HepG2 (cell line): Measurements from ENCODE around the gene APOA1. TPM values are rescaled to one million over a fixed set of nuclear protein-coding genes. Genes with fewer than 3 reads are reported as not detected.

Experiments
- CBX2 ChIP-seq, 2 experiments: fragments of 200-600 bp in 1 of 2; sonication (generic); formaldehyde crosslinking in 1 of 2; IDR thresholded peaks; 2 replicates each; pipeline versions ENCODE4 v1.7.0 to v1.8.1; 2018 to 2022; ENCODE audit warnings: low read depth in 2 of 2, low read length in 1 of 2, mild to moderate bottlenecking in 1 of 2, missing genetic modification reagents in 1 of 2
- GABPA ChIP-seq, 2 experiments: IDR thresholded peaks; 2 replicates each; pipeline ENCODE4 v1.6.1; 2011 to 2016; ENCODE audit warnings: low read depth in 2 of 2, low read length in 1 of 2, missing biosample characterization in 1 of 2, missing genetic modification characterization in 1 of 2
- NFE2L2 ChIP-seq: fragments of 150-350 bp; IDR thresholded peaks from 2 replicates; pipeline ENCODE4 v1.6.1; 2014; ENCODE audit warnings: low read length
- NR2F2 ChIP-seq: IDR thresholded peaks from 2 replicates; pipeline ENCODE4 v1.6.1; 2012; ENCODE audit warnings: low read depth, inconsistent platforms, borderline replicate concordance
- RCOR2 ChIP-seq: IDR thresholded peaks from 2 replicates; pipeline ENCODE4 v1.6.1; 2016; ENCODE audit warnings: missing biosample characterization, missing genetic modification reagents
- SALL1 ChIP-seq: sonication (generic); formaldehyde crosslinking; IDR thresholded peaks from 2 replicates; pipeline ENCODE4 v1.8.0; 2022; ENCODE audit warnings: mild to moderate bottlenecking, missing genetic modification reagents
- ZBTB7A ChIP-seq: sonication (generic); formaldehyde crosslinking; IDR thresholded peaks from 2 replicates; pipeline ENCODE4 v1.8.0; 2022; ENCODE audit warnings: mild to moderate bottlenecking, missing genetic modification reagents
- ZFP37 ChIP-seq: sonication (generic); formaldehyde crosslinking; IDR thresholded peaks from 2 replicates; pipeline ENCODE4 v1.4.0; 2020; ENCODE audit warnings: missing genetic modification reagents, borderline replicate concordance
- ZFY ChIP-seq: sonication (generic); formaldehyde crosslinking; IDR thresholded peaks from 2 replicates; pipeline ENCODE4 v1.4.0; 2020; ENCODE audit warnings: missing genetic modification reagents
- ZNF333 ChIP-seq: sonication (generic); formaldehyde crosslinking; IDR thresholded peaks from 2 replicates; pipeline ENCODE4 v1.4.0; 2020; ENCODE audit warnings: mild to moderate bottlenecking, missing genetic modification reagents, borderline replicate concordance
- ZNF496 ChIP-seq: sonication (generic); formaldehyde crosslinking; IDR thresholded peaks from 2 replicates; pipeline ENCODE4 v1.8.1; 2023; ENCODE audit warnings: mild to moderate bottlenecking, moderate library complexity, missing genetic modification reagents; ENCODE audit not compliant: insufficient replicate concordance
- ZNF816 ChIP-seq: sonication (generic); formaldehyde crosslinking; IDR thresholded peaks from 2 replicates; pipeline ENCODE4 v1.8.0; 2022; ENCODE audit warnings: missing genetic modification reagents, mild to moderate bottlenecking, borderline replicate concordance
- polyA plus RNA-seq, 8 experiments: library from polyadenylated mRNA; depleted of rRNA in 3 of 8; stranded (reverse) in 7 of 8; unstranded in 1 of 8; fragments of >200 nt; fragmentation: Illumina TruSeq in 4 of 8; extraction: Trizol in 4 of 8; gene quantifications; 2 replicates each; pipeline versions ENCODE4 v1.2.1 to v1.2.3, GENCODE V29; 2011 to 2016; ENCODE audit warnings: low read depth in 4 of 8, missing spikeins in 1 of 8, mixed read lengths in 1 of 8; ENCODE audit not compliant: insufficient read depth in 1 of 8
- total RNA-seq, 5 experiments: library from RNA; depleted of rRNA; stranded (reverse); fragments of >200 nt; fragmentation: Illumina TruSeq; extraction: Trizol; gene quantifications; 2 replicates each; pipeline ENCODE4 v1.2.3, GENCODE V29; 2016; ENCODE audit warnings: low read depth in 1 of 5
- TF ChIP-seq, protein P1 (sequence below): fragments of 450-650 bp; IDR thresholded peaks from 2 replicates; pipeline ENCODE4 v1.6.1; 2017; ENCODE audit warnings: mild to moderate bottlenecking
- TF ChIP-seq, protein P2 (sequence below): sonication (generic); formaldehyde crosslinking; IDR thresholded peaks from 2 replicates; pipeline ENCODE4 v1.9.0; 2021; ENCODE audit warnings: missing genetic modification reagents, borderline replicate concordance
- TF ChIP-seq, protein P3 (sequence below): sonication (generic); formaldehyde crosslinking; IDR thresholded peaks from 2 replicates; pipeline ENCODE4 v1.5.0; 2020; ENCODE audit warnings: missing genetic modification reagents, mild to moderate bottlenecking, borderline replicate concordance
- TF ChIP-seq, protein P4 (sequence below): IDR thresholded peaks from 2 replicates; pipeline ENCODE4 v1.6.1; 2018; ENCODE audit warnings: missing genetic modification reagents, mild to moderate bottlenecking, missing compliant biosample characterization
- TF ChIP-seq, protein P5 (sequence below): sonication (generic); formaldehyde crosslinking; IDR thresholded peaks from 2 replicates; pipeline ENCODE4 v1.4.0; 2020; ENCODE audit warnings: missing genetic modification reagents

Gene APOA1
- total and polyA plus RNA-seq, 2 of the 13 experiments (the other 11 are each of a cell fraction or from before 2014, with no cell fraction given) = 1,973 to 5,485 TPM

DNA sequence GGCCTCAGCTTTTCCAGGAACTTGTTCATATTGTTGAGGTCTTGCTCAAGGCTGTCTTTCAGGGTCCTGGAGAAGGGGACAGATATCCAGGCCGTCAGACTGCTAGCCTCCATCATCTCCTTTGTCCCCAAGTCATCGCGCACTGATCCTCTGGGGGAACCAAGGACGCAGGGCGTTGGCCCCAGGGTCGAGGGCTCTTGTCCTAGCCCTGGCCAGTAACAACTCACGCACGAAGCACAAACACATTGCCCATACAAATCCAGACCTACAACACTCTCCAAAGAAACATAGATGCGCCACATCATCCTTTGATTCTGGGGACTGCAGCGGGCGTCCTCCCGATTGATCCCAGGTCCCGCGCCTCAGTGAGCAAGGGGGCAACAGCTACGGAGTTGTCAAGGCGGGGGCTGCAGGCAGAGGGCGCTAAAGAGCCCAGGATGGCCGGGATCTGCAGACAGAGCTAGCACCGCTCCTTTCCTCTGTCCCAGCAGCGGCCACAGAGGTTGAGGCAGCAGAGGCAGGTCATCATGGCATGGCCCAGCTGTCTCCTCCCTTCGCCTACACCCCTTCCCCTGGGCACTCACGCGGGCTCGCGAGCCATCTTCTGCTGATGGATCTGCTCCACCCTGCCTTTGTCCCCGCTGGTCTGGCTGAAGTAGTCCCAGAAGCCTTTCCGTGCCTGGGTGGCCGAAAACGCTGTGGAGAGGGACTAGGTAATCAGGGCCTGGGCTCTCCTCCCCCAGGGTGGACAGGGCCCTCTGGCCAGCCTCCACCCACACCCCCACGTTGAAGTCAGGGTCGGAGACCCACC, 46.2 kb downstream of the APOA1 start (continued):
- TF ChIP-seq CBX2 (IDR thresholded peaks at IDR 0.05; ENCODE audit: low read depth, low read length) (no peak), CBX2 (CRISPR knock-in tag; IDR thresholded peaks at IDR 0.05; ENCODE audit: low read depth) (no peak), GABPA (IDR thresholded peaks at IDR 0.05; ENCODE audit: low read depth, low read length) (no peak), GABPA (CRISPR knock-in tag; IDR thresholded peaks at IDR 0.05; ENCODE audit: low read depth) (no peak), RCOR2 (CRISPR knock-in tag) (no peak), ZNF333 (no peak; the same call in 1 of the 2 replicates), SALL1 (CRISPR knock-in tag) (peak; percentile 81), NR2F2 (no peak), ZFP37 (CRISPR knock-in tag) (no peak), ZNF816 (CRISPR knock-in tag) (no peak), NFE2L2 (no peak), ZBTB7A (CRISPR knock-in tag) (0 out of 2 replicates have a peak, but pooled peaks have one; percentile 21), ZNF496 (CRISPR knock-in tag) (no peak), ZFY (CRISPR knock-in tag) (peak; percentile 58)
- TF ChIP-seq, protein P1, sequence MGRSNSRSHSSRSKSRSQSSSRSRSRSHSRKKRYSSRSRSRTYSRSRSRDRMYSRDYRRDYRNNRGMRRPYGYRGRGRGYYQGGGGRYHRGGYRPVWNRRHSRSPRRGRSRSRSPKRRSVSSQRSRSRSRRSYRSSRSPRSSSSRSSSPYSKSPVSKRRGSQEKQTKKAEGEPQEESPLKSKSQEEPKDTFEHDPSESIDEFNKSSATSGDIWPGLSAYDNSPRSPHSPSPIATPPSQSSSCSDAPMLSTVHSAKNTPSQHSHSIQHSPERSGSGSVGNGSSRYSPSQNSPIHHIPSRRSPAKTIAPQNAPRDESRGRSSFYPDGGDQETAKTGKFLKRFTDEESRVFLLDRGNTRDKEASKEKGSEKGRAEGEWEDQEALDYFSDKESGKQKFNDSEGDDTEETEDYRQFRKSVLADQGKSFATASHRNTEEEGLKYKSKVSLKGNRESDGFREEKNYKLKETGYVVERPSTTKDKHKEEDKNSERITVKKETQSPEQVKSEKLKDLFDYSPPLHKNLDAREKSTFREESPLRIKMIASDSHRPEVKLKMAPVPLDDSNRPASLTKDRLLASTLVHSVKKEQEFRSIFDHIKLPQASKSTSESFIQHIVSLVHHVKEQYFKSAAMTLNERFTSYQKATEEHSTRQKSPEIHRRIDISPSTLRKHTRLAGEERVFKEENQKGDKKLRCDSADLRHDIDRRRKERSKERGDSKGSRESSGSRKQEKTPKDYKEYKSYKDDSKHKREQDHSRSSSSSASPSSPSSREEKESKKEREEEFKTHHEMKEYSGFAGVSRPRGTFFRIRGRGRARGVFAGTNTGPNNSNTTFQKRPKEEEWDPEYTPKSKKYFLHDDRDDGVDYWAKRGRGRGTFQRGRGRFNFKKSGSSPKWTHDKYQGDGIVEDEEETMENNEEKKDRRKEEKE = no peak
- TF ChIP-seq, protein P2, sequence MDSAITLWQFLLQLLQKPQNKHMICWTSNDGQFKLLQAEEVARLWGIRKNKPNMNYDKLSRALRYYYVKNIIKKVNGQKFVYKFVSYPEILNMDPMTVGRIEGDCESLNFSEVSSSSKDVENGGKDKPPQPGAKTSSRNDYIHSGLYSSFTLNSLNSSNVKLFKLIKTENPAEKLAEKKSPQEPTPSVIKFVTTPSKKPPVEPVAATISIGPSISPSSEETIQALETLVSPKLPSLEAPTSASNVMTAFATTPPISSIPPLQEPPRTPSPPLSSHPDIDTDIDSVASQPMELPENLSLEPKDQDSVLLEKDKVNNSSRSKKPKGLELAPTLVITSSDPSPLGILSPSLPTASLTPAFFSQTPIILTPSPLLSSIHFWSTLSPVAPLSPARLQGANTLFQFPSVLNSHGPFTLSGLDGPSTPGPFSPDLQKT (CRISPR knock-in tag) = no peak
- TF ChIP-seq, protein P3, sequence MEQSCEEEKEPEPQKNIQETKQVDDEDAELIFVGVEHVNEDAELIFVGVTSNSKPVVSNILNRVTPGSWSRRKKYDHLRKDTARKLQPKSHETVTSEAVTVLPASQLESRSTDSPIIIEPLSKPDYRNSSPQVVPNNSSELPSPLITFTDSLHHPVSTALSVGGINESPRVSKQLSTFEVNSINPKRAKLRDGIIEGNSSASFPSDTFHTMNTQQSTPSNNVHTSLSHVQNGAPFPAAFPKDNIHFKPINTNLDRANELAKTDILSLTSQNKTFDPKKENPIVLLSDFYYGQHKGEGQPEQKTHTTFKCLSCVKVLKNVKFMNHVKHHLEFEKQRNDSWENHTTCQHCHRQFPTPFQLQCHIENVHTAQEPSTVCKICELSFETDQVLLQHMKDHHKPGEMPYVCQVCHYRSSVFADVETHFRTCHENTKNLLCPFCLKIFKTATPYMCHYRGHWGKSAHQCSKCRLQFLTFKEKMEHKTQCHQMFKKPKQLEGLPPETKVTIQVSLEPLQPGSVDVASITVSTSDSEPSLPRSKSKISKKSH (CRISPR knock-in tag) = no peak; the same call in 1 of the 2 replicates
- TF ChIP-seq, protein P4, sequence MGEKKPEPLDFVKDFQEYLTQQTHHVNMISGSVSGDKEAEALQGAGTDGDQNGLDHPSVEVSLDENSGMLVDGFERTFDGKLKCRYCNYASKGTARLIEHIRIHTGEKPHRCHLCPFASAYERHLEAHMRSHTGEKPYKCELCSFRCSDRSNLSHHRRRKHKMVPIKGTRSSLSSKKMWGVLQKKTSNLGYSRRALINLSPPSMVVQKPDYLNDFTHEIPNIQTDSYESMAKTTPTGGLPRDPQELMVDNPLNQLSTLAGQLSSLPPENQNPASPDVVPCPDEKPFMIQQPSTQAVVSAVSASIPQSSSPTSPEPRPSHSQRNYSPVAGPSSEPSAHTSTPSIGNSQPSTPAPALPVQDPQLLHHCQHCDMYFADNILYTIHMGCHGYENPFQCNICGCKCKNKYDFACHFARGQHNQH (CRISPR knock-in tag) = peak; percentile 62; the same call in 1 of the 2 replicates
- TF ChIP-seq, protein P5, sequence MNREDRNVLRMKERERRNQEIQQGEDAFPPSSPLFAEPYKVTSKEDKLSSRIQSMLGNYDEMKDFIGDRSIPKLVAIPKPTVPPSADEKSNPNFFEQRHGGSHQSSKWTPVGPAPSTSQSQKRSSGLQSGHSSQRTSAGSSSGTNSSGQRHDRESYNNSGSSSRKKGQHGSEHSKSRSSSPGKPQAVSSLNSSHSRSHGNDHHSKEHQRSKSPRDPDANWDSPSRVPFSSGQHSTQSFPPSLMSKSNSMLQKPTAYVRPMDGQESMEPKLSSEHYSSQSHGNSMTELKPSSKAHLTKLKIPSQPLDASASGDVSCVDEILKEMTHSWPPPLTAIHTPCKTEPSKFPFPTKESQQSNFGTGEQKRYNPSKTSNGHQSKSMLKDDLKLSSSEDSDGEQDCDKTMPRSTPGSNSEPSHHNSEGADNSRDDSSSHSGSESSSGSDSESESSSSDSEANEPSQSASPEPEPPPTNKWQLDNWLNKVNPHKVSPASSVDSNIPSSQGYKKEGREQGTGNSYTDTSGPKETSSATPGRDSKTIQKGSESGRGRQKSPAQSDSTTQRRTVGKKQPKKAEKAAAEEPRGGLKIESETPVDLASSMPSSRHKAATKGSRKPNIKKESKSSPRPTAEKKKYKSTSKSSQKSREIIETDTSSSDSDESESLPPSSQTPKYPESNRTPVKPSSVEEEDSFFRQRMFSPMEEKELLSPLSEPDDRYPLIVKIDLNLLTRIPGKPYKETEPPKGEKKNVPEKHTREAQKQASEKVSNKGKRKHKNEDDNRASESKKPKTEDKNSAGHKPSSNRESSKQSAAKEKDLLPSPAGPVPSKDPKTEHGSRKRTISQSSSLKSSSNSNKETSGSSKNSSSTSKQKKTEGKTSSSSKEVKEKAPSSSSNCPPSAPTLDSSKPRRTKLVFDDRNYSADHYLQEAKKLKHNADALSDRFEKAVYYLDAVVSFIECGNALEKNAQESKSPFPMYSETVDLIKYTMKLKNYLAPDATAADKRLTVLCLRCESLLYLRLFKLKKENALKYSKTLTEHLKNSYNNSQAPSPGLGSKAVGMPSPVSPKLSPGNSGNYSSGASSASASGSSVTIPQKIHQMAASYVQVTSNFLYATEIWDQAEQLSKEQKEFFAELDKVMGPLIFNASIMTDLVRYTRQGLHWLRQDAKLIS = no peak
